SK-N-MC (cell line): ENCODE data around the gene HEMK1.

ENCODE experiments used
- EZH2 ChIP-seq: fragments of 200-600 bp; sonication (generic); IDR thresholded peaks from one replicate; pipeline ENCODE4 v1.6.1; 2017; ENCODE audit warnings: antibody characterized with exemption
- FOXP2 ChIP-seq: optimal IDR thresholded peaks from 2 replicates; pipeline ENCODE3; 2011; ENCODE audit warnings: mild to moderate bottlenecking, moderate library complexity; ENCODE audit not compliant: insufficient read depth; ENCODE audit errors: extremely low read length, control extremely low read depth
- POLR2AphosphoS5 ChIP-seq: IDR thresholded peaks from 2 replicates; pipeline ENCODE4 v1.6.1; 2012; ENCODE audit warnings: mild to moderate bottlenecking, low read depth, low read length, borderline replicate concordance

DNA sequence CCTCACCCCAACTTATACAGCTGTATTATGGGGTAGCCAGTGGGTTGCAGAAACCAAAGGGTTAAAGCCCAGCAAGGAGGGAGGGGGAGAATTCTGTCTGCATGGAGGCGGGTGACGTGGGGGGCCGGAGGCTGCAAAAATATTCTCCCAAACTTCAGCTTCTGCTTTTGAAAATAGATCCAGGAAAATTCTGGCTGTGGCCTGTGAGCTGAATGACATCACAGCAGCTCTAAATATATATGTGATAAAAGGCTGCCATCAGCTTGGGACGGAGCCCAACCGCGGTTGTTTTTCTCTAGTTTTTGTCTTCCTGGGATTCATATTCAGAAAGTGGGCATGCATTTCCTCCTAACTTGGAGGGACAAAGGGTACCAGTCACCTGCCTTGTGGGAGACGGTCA is 75.2 kb downstream of the HEMK1 start:
- TF ChIP-seq EZH2 (no peak), POLR2AphosphoS5 (no peak), FOXP2 (no peak)
